GM12878 (cell line): ENCODE results near the gene ASF1B. TPM values are rescaled to one million over a fixed set of nuclear protein-coding genes. Genes with fewer than 3 reads are reported as not detected.

Experiments
- ASH2L ChIP-seq: fragments of 300-600, 200-600 bp; sonication (generic); IDR thresholded peaks from 2 replicates; pipeline ENCODE4 v1.6.1; 2017; ENCODE audit warnings: low read depth, mild to moderate bottlenecking, borderline replicate concordance
- BACH1 ChIP-seq: fragments of 450-650 bp; IDR thresholded peaks from 2 replicates; pipeline ENCODE4 v1.6.1; 2017; ENCODE audit warnings: mild to moderate bottlenecking, borderline replicate concordance
- BMI1 ChIP-seq: fragments of 450-650 bp; IDR thresholded peaks from 2 replicates; pipeline ENCODE4 v1.6.1; 2016; ENCODE audit warnings: mild to moderate bottlenecking, moderate library complexity, borderline replicate concordance
- CHD4 ChIP-seq: fragments of 200-600 bp; sonication (generic); IDR thresholded peaks from 2 replicates; pipeline ENCODE4 v1.6.1; 2016; ENCODE audit warnings: mild to moderate bottlenecking
- E2F4 ChIP-seq: IDR thresholded peaks from 2 replicates; pipeline ENCODE4 v1.6.1; 2012; ENCODE audit warnings: low read depth, low read length, improper control_type of control experiment
- GATAD2B ChIP-seq: fragments of 450-650 bp; conservative IDR thresholded peaks from 2 replicates; pipeline ENCODE4 v1.6.1; 2017; ENCODE audit warnings: low read depth, mild to moderate bottlenecking, moderate library complexity
- IRF4 ChIP-seq: IDR thresholded peaks from 2 replicates; pipeline ENCODE4 v1.6.1; 2011; ENCODE audit warnings: low read depth, low read length
- KAT2A ChIP-seq: conservative IDR thresholded peaks from 2 replicates; pipeline ENCODE4 v1.6.1; 2011; ENCODE audit warnings: low read depth, low read length; ENCODE audit not compliant: control insufficient read depth
- KLF5 ChIP-seq: fragments of 450-650 bp; IDR thresholded peaks from 2 replicates; pipeline ENCODE4 v1.6.1; 2014; ENCODE audit warnings: mild to moderate bottlenecking; ENCODE audit not compliant: partially characterized antibody
- MYB ChIP-seq: fragments of 150-350 bp; IDR thresholded peaks from 2 replicates; pipeline ENCODE4 v1.6.1; 2014; ENCODE audit warnings: mild to moderate bottlenecking, low read depth, low read length, borderline replicate concordance
- NFIC ChIP-seq: IDR thresholded peaks from 2 replicates; pipeline ENCODE4 v1.6.1; 2012; ENCODE audit warnings: low read depth, mild to moderate bottlenecking, inconsistent platforms, low read length, moderate library complexity
- NKRF ChIP-seq: fragments of 450-650 bp; conservative IDR thresholded peaks from 2 replicates; pipeline ENCODE4 v1.6.1; 2017; ENCODE audit warnings: mild to moderate bottlenecking, moderate library complexity
- NR2C1 ChIP-seq: fragments of 450-650 bp; IDR thresholded peaks from 2 replicates; pipeline ENCODE4 v1.6.1; 2017; ENCODE audit warnings: antibody characterized with exemption, mild to moderate bottlenecking, moderate library complexity
- RAD21 ChIP-seq: IDR thresholded peaks from 2 replicates; pipeline ENCODE4 v1.6.1; 2011; ENCODE audit warnings: mild to moderate bottlenecking, low read depth, low read length, moderate library complexity; ENCODE audit not compliant: insufficient read depth
- RAD51 ChIP-seq: fragments of 450-650 bp; IDR thresholded peaks from 2 replicates; pipeline ENCODE4 v1.6.1; 2016; ENCODE audit warnings: moderate library complexity, mild to moderate bottlenecking, inconsistent platforms
- RBBP5 ChIP-seq: fragments of 200-600 bp; sonication (generic); conservative IDR thresholded peaks from 2 replicates; pipeline ENCODE4 v1.6.1; 2016
- SIN3A ChIP-seq: IDR thresholded peaks from 2 replicates; pipeline ENCODE4 v1.6.1; 2012; ENCODE audit warnings: low read depth, low read length, improper control_type of control experiment
- SMAD5 ChIP-seq: IDR thresholded peaks from 2 replicates; pipeline ENCODE4 v1.6.1; 2016; ENCODE audit warnings: antibody characterized with exemption, low read depth
- SP1 ChIP-seq: IDR thresholded peaks from one replicate; pipeline ENCODE4 v1.6.1; 2011; ENCODE audit warnings: low read depth, low read length
- SREBF1 ChIP-seq: IDR thresholded peaks from 2 replicates; pipeline ENCODE4 v1.6.1; 2012; ENCODE audit warnings: mild to moderate bottlenecking, low read length
- TAF1 ChIP-seq: IDR thresholded peaks from 2 replicates; pipeline ENCODE4 v1.6.1; 2011; ENCODE audit warnings: mild to moderate bottlenecking, low read depth, low read length, borderline replicate concordance
- ZBTB33 ChIP-seq: fragments of 450-650 bp; IDR thresholded peaks from 2 replicates; pipeline ENCODE4 v1.6.1; 2017; ENCODE audit warnings: mild to moderate bottlenecking
- ZBTB40 ChIP-seq: fragments of 450-650 bp; IDR thresholded peaks from 2 replicates; pipeline ENCODE4 v1.6.1; 2016; ENCODE audit warnings: mild to moderate bottlenecking, moderate library complexity, borderline replicate concordance
- ZZZ3 ChIP-seq: IDR thresholded peaks from 2 replicates; pipeline ENCODE4 v1.6.1; 2011; ENCODE audit warnings: low read depth; ENCODE audit not compliant: control insufficient read depth, insufficient read length
- polyA plus RNA-seq, 11 experiments: library from polyadenylated mRNA; depleted of rRNA in 4 of 11; unstranded in 6 of 11; stranded (reverse) in 5 of 11; fragments of >200 nt; fragmentation: Nextera tagmentation in 4 of 11; fragmentation: Illumina TruSeq in 1 of 11; extraction: Ambion mirVana in 4 of 11; extraction: Trizol in 1 of 11; gene quantifications; 1 replicate in 1 of 11; 2 replicates in 10 of 11; pipeline versions ENCODE4 v1.2.1 to v1.2.3, GENCODE V29; 2011 to 2016; ENCODE audit warnings: inconsistent platforms in 2 of 11, missing spikeins in 2 of 11, low read depth in 1 of 11
- total RNA-seq, 4 experiments: library from RNA; depleted of rRNA in 3 of 4; stranded (reverse); fragments of >200 nt in 3 of 4; fragmentation: Illumina TruSeq in 1 of 4; extraction: Trizol in 1 of 4; gene quantifications; 2 replicates each; pipeline versions ENCODE4 v1.2.1 to v1.2.3, GENCODE V29; 2013 to 2021

Gene ASF1B
- total and polyA plus RNA-seq, 10 of the 15 experiments (the other 5 are each of a cell fraction or from before 2014, with no cell fraction given), result 10.4 to 217 (median 90.2) TPM

- TF ChIP-seq GATAD2B (no peak), IRF4 (no peak), SREBF1 (no peak), RAD51 (no peak), KAT2A (no peak), RBBP5 (no peak), SP1 (no peak), E2F4 (no peak), CHD4 (no peak), NFIC (peak; percentile 26; the same call in 1 of the 2 replicates), ZZZ3 (no peak), ZBTB33 (no peak), NR2C1 (no peak), BMI1 (no peak), SIN3A (no peak), BACH1 (no peak), RAD21 (no peak), KLF5 (no peak), ZBTB40 (no peak), NKRF (no peak), SMAD5 (no peak), TAF1 (no peak), ASH2L (no peak), MYB (no peak)
These were observed 8.4 kb downstream of the ASF1B start (continued) for GRCh38 chr19:14127929-14128509.
